Epithelial cell of proximal tubule (primary cell): ENCODE measurements around the gene TGM2. TPM values are rescaled to one million over a fixed set of nuclear protein-coding genes. Genes with fewer than 3 reads are reported as not detected.

Source experiments
- DNase-seq: peaks from one replicate; pipeline ENCODE4 v3.0.0-alpha.2; 2011; ENCODE audit warnings: low read depth
- H3K4me3 ChIP-seq: 2 replicates; pipeline ENCODE4 v1.5.1; 2011; ENCODE audit warnings: low read depth, mild to moderate bottlenecking, low read length
- CTCF ChIP-seq: conservative IDR thresholded peaks from 2 replicates; pipeline ENCODE4 v1.5.1; 2012; ENCODE audit warnings: low read depth, mild to moderate bottlenecking, low read length
- total RNA-seq: library from RNA; depleted of rRNA; stranded (reverse); fragments of >200 nt; gene quantifications from 2 replicates; pipeline ENCODE4 v1.2.3, GENCODE V29; 2015

Gene TGM2
- total RNA-seq, 1 donor from 2014 or later: 150 TPM

- no peak for DNase-seq
- no peak for TF ChIP-seq CTCF
- H3K4me3 ChIP-seq: no peak overlapping the region
Observed at GRCh38 chr20:38098952-38099351, 66.1 kb downstream of the TGM2 start.

- TF ChIP-seq CTCF: no peak
- H3K4me3 ChIP-seq: no peak overlapping the region
- DNase-seq: no peak
Observed at GRCh38 chr20:38095017-38095686, 69.9 kb downstream of the TGM2 start.

GRCh38 chr20:38094373-38094891 is 70.6 kb downstream of the TGM2 start:
- TF ChIP-seq CTCF: no peak
- DNase-seq: peak; percentile 51
- no peak overlapping the region for H3K4me3 ChIP-seq

- no peak for TF ChIP-seq CTCF
- no peak overlapping the region for H3K4me3 ChIP-seq
Observed at GRCh38 chr20:38093641-38094077, 71.4 kb downstream of the TGM2 start.

GRCh38 chr20:38092915-38093314 is 72.2 kb downstream of the TGM2 start:
- TF ChIP-seq CTCF: no peak
- H3K4me3 ChIP-seq: no peak overlapping the region
- DNase-seq: no peak

More at GRCh38 chr20:38093641-38094077, 71.4 kb downstream of the TGM2 start:
- no peak for DNase-seq

- no peak for DNase-seq
- H3K4me3 ChIP-seq: no peak overlapping the region
- TF ChIP-seq CTCF: no peak
Observed at GRCh38 chr20:38092260-38092857, 72.7 kb downstream of the TGM2 start.
